Germinal center (tissue), 1 donor: ENCODE measurements around the gene CRYAB.
"Not testable (repeated sequence)": the region's sequence is repeated elsewhere in the genome, so short reads cannot be mapped to it uniquely, and the experiment has no call there.

Experiments
- DNase-seq: peaks from one replicate; pipeline ENCODE4 v3.0.0; 2012; ENCODE audit warnings: mixed read lengths, low spot score

CRYAB gene

GRCh38 chr11:111933176-111933575 is 21.6 kb upstream of the CRYAB start:
- DNase-seq = not testable (repeated sequence)

GRCh38 chr11:111932611-111932950 is 21.0 kb upstream of the CRYAB start:
- DNase-seq = no peak

- no peak for DNase-seq
Observed at GRCh38 chr11:111930472-111930871, 18.9 kb upstream of the CRYAB start.

GRCh38 chr11:111926505-111927391 is 15.2 kb upstream of the CRYAB start:
- DNase-seq = peak; percentile 99

- no peak for DNase-seq
Observed at GRCh38 chr11:111925953-111926352, 14.4 kb upstream of the CRYAB start.

GRCh38 chr11:111923951-111924350 is 12.4 kb upstream of the CRYAB start:
- DNase-seq = no peak

- DNase-seq = no peak
Observed at GRCh38 chr11:111923351-111923788, 11.8 kb upstream of the CRYAB start.

GRCh38 chr11:111922803-111923202 is 11.2 kb upstream of the CRYAB start:
- no peak for DNase-seq

- no peak for DNase-seq
Observed at GRCh38 chr11:111921541-111922230, 10.1 kb upstream of the CRYAB start.

GRCh38 chr11:111920908-111921307 is 9.3 kb upstream of the CRYAB start:
- DNase-seq = no peak

- no peak for DNase-seq
Observed at GRCh38 chr11:111918390-111919256, 7.1 kb upstream of the CRYAB start, which contains the start of gene C11orf52. TSS of gene C11orf52 (plus strand) at chr11:111918913. CDS start at chr11:111918973, 60 bp downstream.

- DNase-seq = no peak
Observed at GRCh38 chr11:111917788-111918187, 6.2 kb upstream of the CRYAB start.

- DNase-seq = no peak
Observed at GRCh38 chr11:111917312-111917711, 5.7 kb upstream of the CRYAB start.

GRCh38 chr11:111916768-111917167 is 5.2 kb upstream of the CRYAB start:
- no peak for DNase-seq

- DNase-seq = no peak
Observed at GRCh38 chr11:111913997-111914396, 2.4 kb upstream of the CRYAB start.

- no peak for DNase-seq
Observed at GRCh38 chr11:111913031-111913861, 1.7 kb upstream of the CRYAB start.

- no peak for DNase-seq
Observed at GRCh38 chr11:111912535-111912934, 965 bp upstream of the CRYAB start, which contains the start of gene HSPB2. TSS of gene HSPB2 (plus strand) at chr11:111912734. CDS start at chr11:111912830, 96 bp downstream.

- no peak for DNase-seq
Observed at GRCh38 chr11:111910676-111911562, 651 bp downstream of the CRYAB start.

- DNase-seq = no peak
Observed at GRCh38 chr11:111909378-111909777, 2.2 kb downstream of the CRYAB start.

- DNase-seq = no peak
Observed at GRCh38 chr11:111908639-111909305, 2.8 kb downstream of the CRYAB start.
